IMR-90 (cell line): ENCODE data around the gene KDELR3. TPM values are rescaled to one million over a fixed set of nuclear protein-coding genes. Genes with fewer than 3 reads are reported as not detected.

ENCODE experiments used
- ATAC-seq: fragments of 200-7000 bp; cut with Tn5 transposase; 2 replicates; pipeline ENCODE4 v1.9.1; 2020; ENCODE audit warnings: low read depth, mild to moderate bottlenecking, moderate library complexity
- BruUV-seq: library from RNA; stranded (reverse); fragments of 400-500 nt; replicated peaks from 2 replicates; lab custom pipeline; 2021; lab: Mats Ljungman, UMichigan
- CTCF ChIA-PET: fragments of 300-600 bp; formaldehyde crosslinking; extraction: SDS; loops from one replicate; lab custom pipeline; 2021; ENCODE audit warnings: antibody characterized with exemption; lab: Yijun Ruan, JAX
- POLR2A ChIA-PET: fragments of 300-600 bp; sonication (Branson Sonifier 250); formaldehyde crosslinking; loops from one replicate; lab custom pipeline; 2022; ENCODE audit warnings: antibody characterized with exemption; ENCODE audit not compliant: unreplicated experiment; lab: Charles Lee
- DNase-seq: peaks from one replicate; pipeline ENCODE4 v3.0.0; 2013
- H2AFZ ChIP-seq: replicated peaks from 2 replicates; pipeline ENCODE3; 2013; ENCODE audit warnings: low read length, mild to moderate bottlenecking; ENCODE audit not compliant: poor library complexity
- H2AK5ac ChIP-seq: 2 replicates; pipeline ENCODE4 v1.6.1; 2013; ENCODE audit warnings: low read depth, low read length, inconsistent platforms
- H2AK9ac ChIP-seq: replicated peaks from 2 replicates; pipeline ENCODE3; 2013; ENCODE audit warnings: mild to moderate bottlenecking, low read depth, low read length, moderate library complexity; ENCODE audit not compliant: poor library complexity
- H2BK120ac ChIP-seq: 2 replicates; pipeline ENCODE4 v1.6.1; 2013; ENCODE audit warnings: low read depth, low read length, inconsistent platforms
- H2BK15ac ChIP-seq: 3 replicates; pipeline ENCODE4 v1.6.1; 2013; ENCODE audit warnings: low read depth, low read length, inconsistent platforms
- H2BK20ac ChIP-seq: 2 replicates; pipeline ENCODE4 v1.6.1; 2013; ENCODE audit warnings: low read depth, mild to moderate bottlenecking, inconsistent platforms, low read length, moderate library complexity
- H2BK5ac ChIP-seq: 2 replicates; pipeline ENCODE4 v1.6.1; 2013; ENCODE audit warnings: mild to moderate bottlenecking, low read depth, low read length, inconsistent platforms; ENCODE audit not compliant: poor library complexity, severe bottlenecking
- H3K14ac ChIP-seq: replicated peaks from 2 replicates; pipeline ENCODE4 v1.6.1; 2013; ENCODE audit warnings: low read depth, low read length, inconsistent platforms
- H3K18ac ChIP-seq: 2 replicates; pipeline ENCODE4 v1.6.1; 2013; ENCODE audit warnings: low read depth, low read length, control low read depth
- H3K23ac ChIP-seq: 2 replicates; pipeline ENCODE4 v1.6.1; 2013; ENCODE audit warnings: low read depth, low read length, inconsistent platforms
- H3K27ac ChIP-seq: 2 replicates; pipeline ENCODE4 v1.5.1; 2013; ENCODE audit warnings: mild to moderate bottlenecking, control low read depth, low read length; ENCODE audit not compliant: insufficient read depth
- H3K27me3 ChIP-seq: 2 replicates; pipeline ENCODE4 v1.6.1; 2013; ENCODE audit warnings: low read length; ENCODE audit not compliant: control insufficient read depth, insufficient read depth
- H3K36me3 ChIP-seq: 2 replicates; pipeline ENCODE4 v1.6.1; 2013; ENCODE audit warnings: low read length, mixed read lengths; ENCODE audit not compliant: control insufficient read depth, insufficient read depth
- H3K4ac ChIP-seq: 2 replicates; pipeline ENCODE4 v1.6.1; 2013; ENCODE audit warnings: low read depth, low read length, inconsistent platforms
- H3K4me1 ChIP-seq: 2 replicates; pipeline ENCODE4 v1.6.1; 2013; ENCODE audit warnings: low read length, mixed read lengths; ENCODE audit not compliant: control insufficient read depth, insufficient read depth
- H3K4me2 ChIP-seq: 2 replicates; pipeline ENCODE4 v1.6.1; 2013; ENCODE audit warnings: low read depth, mild to moderate bottlenecking, control low read depth, low read length, moderate library complexity
- H3K4me3 ChIP-seq: 2 replicates; pipeline ENCODE4 v1.5.1; 2013; ENCODE audit warnings: low read depth, mild to moderate bottlenecking, control low read depth, low read length, moderate library complexity; ENCODE audit not compliant: insufficient read depth
- H3K56ac ChIP-seq: 2 replicates; pipeline ENCODE4 v1.6.1; 2013; ENCODE audit warnings: low read length, inconsistent platforms; ENCODE audit not compliant: insufficient read depth; ENCODE audit errors: extremely low read depth
- H3K79me1 ChIP-seq, 2 experiments: 2 replicates each; pipeline ENCODE4 v1.6.1; 2013; ENCODE audit warnings: low read length in 2 of 2, inconsistent platforms in 1 of 2, low read depth in 1 of 2
- H3K9ac ChIP-seq: 2 replicates; pipeline ENCODE4 v1.6.1; 2013; ENCODE audit warnings: low read depth, low read length, control low read depth
- H3K9me1 ChIP-seq: 2 replicates; pipeline ENCODE4 v1.6.1; 2013; ENCODE audit warnings: low read length, inconsistent platforms; ENCODE audit not compliant: insufficient read depth
- H3K9me3 ChIP-seq: 2 replicates; pipeline ENCODE4 v1.6.1; 2013; ENCODE audit warnings: low read length; ENCODE audit not compliant: control insufficient read depth, insufficient read depth
- H4K20me1 ChIP-seq: 2 replicates; pipeline ENCODE4 v1.6.1; 2013; ENCODE audit warnings: low read length, inconsistent platforms; ENCODE audit not compliant: insufficient read depth
- H4K5ac ChIP-seq: 2 replicates; pipeline ENCODE4 v1.6.1; 2013; ENCODE audit warnings: mild to moderate bottlenecking, low read depth, low read length, control low read depth
- H4K8ac ChIP-seq, 2 experiments: 2 replicates each; pipeline ENCODE4 v1.6.1; 2013; ENCODE audit warnings: low read depth in 2 of 2, low read length in 2 of 2, control low read depth in 1 of 2, inconsistent platforms in 1 of 2
- H4K91ac ChIP-seq: 2 replicates; pipeline ENCODE4 v1.6.1; 2013; ENCODE audit warnings: low read depth, low read length, inconsistent platforms; ENCODE audit not compliant: insufficient read depth
- BHLHE40 ChIP-seq: fragments of 150-350 bp; IDR thresholded peaks from 2 replicates; pipeline ENCODE4 v1.6.1; 2016; ENCODE audit warnings: mild to moderate bottlenecking, low read depth, low read length
- CEBPB ChIP-seq: IDR thresholded peaks from 2 replicates; pipeline ENCODE4 v1.6.1; 2012; ENCODE audit warnings: low read depth, low read length, improper control_type of control experiment
- MAFK ChIP-seq: IDR thresholded peaks from 2 replicates; pipeline ENCODE4 v1.6.1; 2012; ENCODE audit warnings: low read depth, low read length, improper control_type of control experiment
- MAZ ChIP-seq: IDR thresholded peaks from 2 replicates; pipeline ENCODE4 v1.6.1; 2012; ENCODE audit warnings: low read depth, mild to moderate bottlenecking, low read length, improper control_type of control experiment, moderate library complexity, borderline replicate concordance
- MXI1 ChIP-seq: IDR thresholded peaks from 2 replicates; pipeline ENCODE4 v1.6.1; 2012; ENCODE audit warnings: low read depth, mild to moderate bottlenecking, low read length, moderate library complexity, borderline replicate concordance
- NFE2L2 ChIP-seq: fragments of 150-350 bp; IDR thresholded peaks from 2 replicates; pipeline ENCODE4 v1.6.1; 2016; ENCODE audit warnings: low read depth, mild to moderate bottlenecking, low read length
- POLR2A ChIP-seq: IDR thresholded peaks from 2 replicates; pipeline ENCODE4 v1.6.1; 2012; ENCODE audit warnings: mild to moderate bottlenecking, low read depth, low read length
- RAD21 ChIP-seq: IDR thresholded peaks from 2 replicates; pipeline ENCODE4 v1.6.1; 2012; ENCODE audit warnings: low read length, improper control_type of control experiment
- RCOR1 ChIP-seq: IDR thresholded peaks from 2 replicates; pipeline ENCODE4 v1.6.1; 2012; ENCODE audit warnings: mild to moderate bottlenecking, low read length, improper control_type of control experiment; ENCODE audit not compliant: insufficient replicate concordance
- RFX5 ChIP-seq: IDR thresholded peaks from 2 replicates; pipeline ENCODE4 v1.8.0; 2012; ENCODE audit warnings: low read depth, mild to moderate bottlenecking, low read length, moderate library complexity
- SMC3 ChIP-seq: fragments of 150-350 bp; IDR thresholded peaks from 2 replicates; pipeline ENCODE4 v1.6.1; 2016; ENCODE audit warnings: low read depth, mild to moderate bottlenecking, antibody characterized with exemption, low read length, moderate library complexity
- USF2 ChIP-seq: fragments of 150-350 bp; IDR thresholded peaks from 2 replicates; pipeline ENCODE4 v1.6.1; 2017; ENCODE audit warnings: mild to moderate bottlenecking, antibody characterized with exemption, low read length, low read depth
- WGBS, 2 experiments: methylation state at CpG; one replicate each; pipeline versions ENCODE4 v1.1.5 to v1.1.7; 2013; ENCODE audit warnings: missing lambda C conversion rate in 2 of 2; ENCODE audit not compliant: insufficient read length in 1 of 2; ENCODE audit errors: extremely low coverage in 2 of 2; 5-methylcytosine and 5-hydroxymethylcytosine counted together
- dilution Hi-C: fragments of 300-500 bp; cut with HindIII; formaldehyde crosslinking; loops from one replicate; pipeline ENCODE4 v1.14.3; 2018; ENCODE audit warnings: low sequenced_read_pairs; ENCODE audit not compliant: unreplicated experiment
- in situ Hi-C: fragments of 300-500 bp; cut with MboI; formaldehyde crosslinking; loops from 3 replicates; pipeline ENCODE4 v1.14.3; 2019; ENCODE audit warnings: low sequenced_read_pairs, inconsistent platforms, mixed read lengths
- intact Hi-C: fragments of 100-400 bp; cut with micrococcal nuclease; formaldehyde crosslinking; loops from 2 replicates; pipeline ENCODE4 v1.10.0; 2022
- polyA plus RNA-seq, 3 experiments: library from polyadenylated mRNA; depleted of rRNA; stranded (reverse); fragments of >200 nt; gene quantifications; 2 replicates each; pipeline ENCODE4 v1.2.3, GENCODE V29; 2012; ENCODE audit warnings: low replicate concordance in 1 of 3
- total RNA-seq: library from RNA; depleted of rRNA; stranded (reverse); fragments of >200 nt; gene quantifications from 2 replicates; pipeline ENCODE4 v1.2.3, GENCODE V29; 2012
- TF ChIP-seq, protein P1 (sequence below): conservative IDR thresholded peaks from 2 replicates; pipeline ENCODE4 v1.5.1; 2012; ENCODE audit warnings: mild to moderate bottlenecking, low read depth, low read length, improper control_type of control experiment
- TF ChIP-seq, protein P2 (sequence below): fragments of 150-350 bp; IDR thresholded peaks from 2 replicates; pipeline ENCODE4 v1.6.1; 2016; ENCODE audit warnings: low read depth, mild to moderate bottlenecking, low read length, moderate library complexity, borderline replicate concordance

The KDELR3 gene
- total and polyA plus RNA-seq, 2 of the 4 experiments (the other 2 are of a cell fraction): 129 to 224 TPM

- POLR2A ChIA-PET: no interaction called here
- Histone ChIP-seq H3K4me3 (no peak overlapping the region), H3K4me1 (peaks cover 26% of the 10 kb centered on the region), H3K9me3 (no peaks in the 10 kb centered on the region), H2BK120ac (no peak overlapping the region), H3K79me1 (peaks cover 44 to 83% of the 10 kb centered on the region in 2 experiments), H3K9me1 (peaks cover 25% of the 10 kb centered on the region), H3K18ac (no peak overlapping the region), H3K4me2 (no peak overlapping the region), H2AFZ (no peak overlapping the region), H2BK15ac (no peak overlapping the region), H4K8ac (no peak overlapping the region), H3K23ac (no peak overlapping the region), H2BK20ac (no peak overlapping the region), H3K56ac (no peak overlapping the region), H4K5ac (no peak overlapping the region), H3K27me3 (no peaks in the 10 kb centered on the region), H3K27ac (no peak overlapping the region; the same call in 1 of the 2 replicates), H3K4ac (no peak overlapping the region), H2BK5ac (no peak overlapping the region), H4K20me1 (peaks cover 96% of the 10 kb centered on the region), H3K9ac (no peak overlapping the region), H3K14ac (no peak overlapping the region), H3K36me3 (peaks cover 72% of the 10 kb centered on the region), H2AK5ac (no peak overlapping the region), H4K91ac (no peak overlapping the region), H2AK9ac (no peak overlapping the region)
- BruUV-seq: no TSS peak
- WGBS, 2 experiments: no CpG with 5 or more reads among the region's 1 CpG
- TF ChIP-seq POLR2A: no peak
- TF ChIP-seq MXI1: no peak
- no peak for TF ChIP-seq NFE2L2
- TF ChIP-seq RFX5: no peak
- no peak for TF ChIP-seq SMC3
- TF ChIP-seq USF2: no peak
- no peak for TF ChIP-seq BHLHE40
- TF ChIP-seq CEBPB: no peak
- TF ChIP-seq RAD21: no peak
- TF ChIP-seq RCOR1: no peak
- TF ChIP-seq MAZ: no peak
- no peak for TF ChIP-seq MAFK
- TF ChIP-seq, protein P1, sequence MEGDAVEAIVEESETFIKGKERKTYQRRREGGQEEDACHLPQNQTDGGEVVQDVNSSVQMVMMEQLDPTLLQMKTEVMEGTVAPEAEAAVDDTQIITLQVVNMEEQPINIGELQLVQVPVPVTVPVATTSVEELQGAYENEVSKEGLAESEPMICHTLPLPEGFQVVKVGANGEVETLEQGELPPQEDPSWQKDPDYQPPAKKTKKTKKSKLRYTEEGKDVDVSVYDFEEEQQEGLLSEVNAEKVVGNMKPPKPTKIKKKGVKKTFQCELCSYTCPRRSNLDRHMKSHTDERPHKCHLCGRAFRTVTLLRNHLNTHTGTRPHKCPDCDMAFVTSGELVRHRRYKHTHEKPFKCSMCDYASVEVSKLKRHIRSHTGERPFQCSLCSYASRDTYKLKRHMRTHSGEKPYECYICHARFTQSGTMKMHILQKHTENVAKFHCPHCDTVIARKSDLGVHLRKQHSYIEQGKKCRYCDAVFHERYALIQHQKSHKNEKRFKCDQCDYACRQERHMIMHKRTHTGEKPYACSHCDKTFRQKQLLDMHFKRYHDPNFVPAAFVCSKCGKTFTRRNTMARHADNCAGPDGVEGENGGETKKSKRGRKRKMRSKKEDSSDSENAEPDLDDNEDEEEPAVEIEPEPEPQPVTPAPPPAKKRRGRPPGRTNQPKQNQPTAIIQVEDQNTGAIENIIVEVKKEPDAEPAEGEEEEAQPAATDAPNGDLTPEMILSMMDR: no peak
- TF ChIP-seq, protein P2, sequence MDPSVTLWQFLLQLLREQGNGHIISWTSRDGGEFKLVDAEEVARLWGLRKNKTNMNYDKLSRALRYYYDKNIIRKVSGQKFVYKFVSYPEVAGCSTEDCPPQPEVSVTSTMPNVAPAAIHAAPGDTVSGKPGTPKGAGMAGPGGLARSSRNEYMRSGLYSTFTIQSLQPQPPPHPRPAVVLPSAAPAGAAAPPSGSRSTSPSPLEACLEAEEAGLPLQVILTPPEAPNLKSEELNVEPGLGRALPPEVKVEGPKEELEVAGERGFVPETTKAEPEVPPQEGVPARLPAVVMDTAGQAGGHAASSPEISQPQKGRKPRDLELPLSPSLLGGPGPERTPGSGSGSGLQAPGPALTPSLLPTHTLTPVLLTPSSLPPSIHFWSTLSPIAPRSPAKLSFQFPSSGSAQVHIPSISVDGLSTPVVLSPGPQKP: no peak
- CTCF ChIA-PET: interaction anchor here (0.9 to 1.5 kb wide), 2 partner anchors 11 to 191 kb away, joined by 4 to 5 read pairs; partner anchors contain the start of gene TOMM22
- in situ Hi-C loops (no loop called here), dilution Hi-C loops (no loop called here), intact Hi-C loops (no loop called here)
- DNase-seq (peak; percentile 79), ATAC-seq (peak; percentile 65)
Observed at GRCh38 chr22:38490915-38491314, 23.0 kb downstream of the KDELR3 start.
